ENCODE data around the gene CDC25A.
A peak's percentile ranks its signal among the peaks of the same experiment; 100 is the strongest.

The CDC25A gene

GRCh38 chr3:48209445-48209844, 21.2 kb upstream of the CDC25A start:
- TF ChIP-seq CTCF (IDR thresholded peaks at IDR 0.05), result no peak
- no peak overlapping the region for H3K4me3 ChIP-seq (ENCODE audit: low read depth in 1 of 2, low read length in 1 of 2)

DNA sequence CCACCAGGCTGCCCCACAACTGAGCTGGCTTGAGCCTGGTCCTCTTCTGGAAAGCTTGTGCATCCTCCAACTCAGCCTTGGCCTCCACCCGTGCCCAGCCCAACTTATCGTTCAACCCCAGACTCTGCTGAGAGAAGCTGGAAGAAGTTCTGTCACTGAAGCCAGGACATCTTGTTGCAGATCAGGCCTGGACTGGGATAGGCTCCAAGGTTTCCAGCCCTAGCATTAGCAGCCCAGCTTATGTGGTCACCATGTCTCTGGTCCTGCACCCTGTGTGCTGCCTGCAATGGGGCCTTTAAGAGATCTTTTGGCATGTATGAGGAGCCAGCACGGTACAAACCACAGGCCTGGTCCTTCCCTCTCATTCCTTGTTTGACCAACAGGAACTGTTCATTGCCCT, 19.9 kb upstream of the CDC25A start:
- TF ChIP-seq CTCF (IDR thresholded peaks at IDR 0.05), result no peak
- H3K4me1 ChIP-seq (ENCODE audit: control insufficient read depth in 1 of 2, insufficient read depth in 1 of 2, low read depth in 1 of 2, low read length in 1 of 2), result no peaks in the 10 kb centered on the region
- H3K27me3 ChIP-seq, result no peaks in the 10 kb centered on the region
- H3K36me3 ChIP-seq, result no peaks in the 10 kb centered on the region
- no peaks in the 10 kb centered on the region for H3K9me3 ChIP-seq
- no peak overlapping the region for H3K4me3 ChIP-seq (ENCODE audit: low read depth in 1 of 2, low read length in 1 of 2)
- H3K27ac ChIP-seq, result no peak overlapping the region

More at GRCh38 chr3:48209445-48209844, 21.2 kb upstream of the CDC25A start:
- Histone ChIP-seq H3K27ac (no peak overlapping the region), H3K9me3 (no peaks in the 10 kb centered on the region), H3K27me3 (no peaks in the 10 kb centered on the region), H3K4me1 (ENCODE audit: control insufficient read depth in 1 of 2, insufficient read depth in 1 of 2, low read depth in 1 of 2, low read length in 1 of 2) (no peaks in the 10 kb centered on the region), H3K36me3 (no peaks in the 10 kb centered on the region)

DNA sequence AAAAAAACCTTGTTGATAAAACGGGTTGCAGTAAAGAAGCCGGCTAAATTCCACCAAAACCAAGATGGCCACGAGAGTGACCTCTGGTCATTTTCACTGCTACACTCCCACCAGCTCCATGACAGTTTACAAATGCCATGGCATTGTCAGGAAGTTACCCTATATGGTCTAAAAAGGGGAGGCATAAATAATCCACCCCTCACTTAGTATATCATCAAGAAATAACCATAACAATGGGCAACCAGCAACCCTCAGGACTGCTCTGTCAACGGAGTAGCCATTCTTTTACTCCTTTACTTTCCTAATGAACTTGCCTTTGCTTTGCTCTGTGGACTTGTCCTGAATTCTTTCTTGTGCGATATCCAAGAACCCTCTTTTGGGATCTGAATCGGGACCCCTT, 14.4 kb upstream of the CDC25A start:
- no peaks in the 10 kb centered on the region for H3K9me3 ChIP-seq
- H3K27ac ChIP-seq, result no peak overlapping the region
- no peaks in the 10 kb centered on the region for H3K36me3 ChIP-seq
- H3K4me1 ChIP-seq (ENCODE audit: control insufficient read depth in 1 of 2, insufficient read depth in 1 of 2, low read depth in 1 of 2, low read length in 1 of 2), result peaks cover 14 to 22% of the 10 kb centered on the region in 2 experiments
- H3K27me3 ChIP-seq, result no peaks in the 10 kb centered on the region
- H3K4me3 ChIP-seq (ENCODE audit: low read depth in 1 of 2, low read length in 1 of 2), result no peak overlapping the region
- TF ChIP-seq CTCF (IDR thresholded peaks at IDR 0.05), result no peak

DNA sequence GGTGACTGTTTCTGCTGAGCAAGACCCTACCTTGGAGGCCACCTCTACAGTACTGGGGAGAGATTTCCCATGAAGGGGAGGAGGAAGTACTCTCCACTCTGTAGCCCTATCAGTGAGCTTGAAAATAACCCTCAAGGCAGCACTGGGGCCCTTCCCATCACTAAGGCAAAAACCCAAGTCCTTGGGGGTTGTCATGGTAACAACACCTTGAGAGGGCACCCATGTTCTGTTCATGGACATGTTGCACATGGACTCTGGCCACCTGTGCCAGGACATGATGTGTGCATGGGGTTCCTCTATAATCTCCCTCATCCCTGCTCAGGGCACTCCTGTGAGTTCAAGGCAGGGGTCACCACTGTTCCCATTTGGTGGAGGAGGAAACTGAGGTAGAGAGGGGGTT, 10.9 kb upstream of the CDC25A start:
- no peak for TF ChIP-seq CTCF (IDR thresholded peaks at IDR 0.05)
- H3K36me3 ChIP-seq, result no peaks in the 10 kb centered on the region
- H3K27me3 ChIP-seq, result no peaks in the 10 kb centered on the region
- H3K4me3 ChIP-seq (ENCODE audit: low read depth in 1 of 2, low read length in 1 of 2), result no peak overlapping the region
- peaks cover 48 to 58% of the 10 kb centered on the region in 2 experiments for H3K4me1 ChIP-seq (ENCODE audit: control insufficient read depth in 1 of 2, insufficient read depth in 1 of 2, low read depth in 1 of 2, low read length in 1 of 2)
- H3K27ac ChIP-seq, result no peak overlapping the region
- no peaks in the 10 kb centered on the region for H3K9me3 ChIP-seq

DNA sequence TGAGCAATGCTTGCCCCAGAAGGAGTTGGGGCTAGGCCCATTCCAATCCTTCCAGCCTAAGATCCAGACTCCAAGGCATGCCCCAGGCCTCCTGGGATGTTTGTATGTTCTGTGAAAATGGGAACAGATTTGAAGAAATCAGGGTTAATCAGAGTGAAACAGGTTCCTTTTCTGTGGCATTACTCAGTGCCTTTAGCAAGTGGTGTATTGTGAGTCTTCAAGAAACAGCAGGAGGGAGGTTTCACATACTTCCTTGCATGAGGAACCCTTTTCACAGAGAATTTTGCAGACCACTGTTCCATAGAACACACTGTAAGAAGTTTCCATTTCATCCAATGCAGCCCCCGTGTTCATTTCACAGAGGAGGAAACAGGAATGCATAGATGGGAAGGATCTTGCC, 8.4 kb upstream of the CDC25A start:
- no peak for TF ChIP-seq CTCF (IDR thresholded peaks at IDR 0.05)
- Histone ChIP-seq H3K4me3 (ENCODE audit: low read depth in 1 of 2, low read length in 1 of 2) (peak overlapping the region in 1 of 2 experiments; percentile 22), H3K9me3 (no peaks in the 10 kb centered on the region), H3K27me3 (no peaks in the 10 kb centered on the region), H3K27ac (peak overlapping the region; percentile 84), H3K36me3 (no peaks in the 10 kb centered on the region), H3K4me1 (ENCODE audit: control insufficient read depth in 1 of 2, insufficient read depth in 1 of 2, low read depth in 1 of 2, low read length in 1 of 2) (peaks cover 49 to 58% of the 10 kb centered on the region in 2 experiments)
